Stimulated activated CD4-positive, alpha-beta T cell treated with anti-CD3 and anti-CD28 coated beads, Interleukin-2, amount 100 ng/mL, for 24 hours (primary cell): ENCODE data around the gene FOLR1.
A peak's percentile ranks its signal among the peaks of the same experiment; 100 is the strongest.

Experiments
- DNase-seq, 2 donors: peaks; one replicate each; pipeline ENCODE4 v3.0.0-alpha.2; 2020

FOLR1 gene

DNA sequence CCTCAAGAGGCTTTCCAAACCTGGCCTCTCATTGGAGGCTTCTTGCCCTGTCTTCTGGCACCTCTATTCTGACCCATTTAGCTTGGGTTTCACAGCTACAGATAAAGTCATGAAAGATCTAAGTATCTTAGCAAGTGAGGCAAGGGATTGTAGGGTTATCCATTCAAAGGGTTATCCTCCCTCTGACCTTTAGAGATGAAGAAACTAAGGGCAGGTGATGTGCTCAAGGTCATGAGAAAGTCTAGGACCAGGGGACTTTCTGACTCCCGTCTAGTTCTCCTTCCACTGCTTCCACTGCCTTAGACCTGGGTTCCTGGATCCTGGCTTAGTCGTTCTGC is 44.8 kb downstream of the FOLR1 start:
- no peak for DNase-seq

DNA sequence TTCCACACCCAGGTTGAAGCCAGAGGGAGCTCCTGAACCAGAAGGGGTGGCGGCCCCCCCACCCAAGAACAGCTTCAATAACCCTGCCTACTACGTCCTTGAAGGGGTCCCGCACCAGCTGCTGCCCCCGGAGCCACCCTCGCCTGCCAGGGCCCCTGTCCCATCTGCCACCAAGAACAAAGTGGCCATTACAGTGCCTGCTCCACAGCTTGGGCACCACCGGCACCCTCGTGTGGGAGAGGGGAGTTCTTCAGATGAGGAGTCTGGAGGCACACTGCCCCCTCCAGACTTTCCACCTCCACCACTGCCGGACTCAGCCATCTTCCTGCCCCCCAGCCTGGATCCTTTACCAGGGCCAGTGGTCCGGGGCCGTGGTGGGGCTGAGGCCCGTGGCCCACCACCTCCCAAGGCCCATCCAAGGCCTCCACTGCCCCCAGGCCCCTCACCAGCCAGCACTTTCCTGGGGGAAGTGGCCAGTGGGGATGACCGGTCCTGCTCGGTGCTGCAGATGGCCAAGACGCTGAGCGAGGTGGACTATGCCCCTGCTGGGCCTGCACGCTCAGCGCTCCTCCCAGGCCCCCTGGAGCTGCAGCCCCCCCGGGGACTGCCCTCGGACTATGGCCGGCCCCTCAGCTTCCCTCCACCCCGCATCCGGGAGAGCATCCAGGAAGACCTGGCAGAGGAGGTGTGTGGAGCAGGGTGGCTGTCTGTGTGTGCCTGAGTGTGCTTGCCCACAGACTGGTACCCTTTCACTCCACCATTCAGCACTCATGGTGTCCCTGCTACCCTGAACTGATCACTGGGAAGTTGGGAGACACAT is 45.4 kb downstream of the FOLR1 start:
- DNase-seq, result no peak

DNA sequence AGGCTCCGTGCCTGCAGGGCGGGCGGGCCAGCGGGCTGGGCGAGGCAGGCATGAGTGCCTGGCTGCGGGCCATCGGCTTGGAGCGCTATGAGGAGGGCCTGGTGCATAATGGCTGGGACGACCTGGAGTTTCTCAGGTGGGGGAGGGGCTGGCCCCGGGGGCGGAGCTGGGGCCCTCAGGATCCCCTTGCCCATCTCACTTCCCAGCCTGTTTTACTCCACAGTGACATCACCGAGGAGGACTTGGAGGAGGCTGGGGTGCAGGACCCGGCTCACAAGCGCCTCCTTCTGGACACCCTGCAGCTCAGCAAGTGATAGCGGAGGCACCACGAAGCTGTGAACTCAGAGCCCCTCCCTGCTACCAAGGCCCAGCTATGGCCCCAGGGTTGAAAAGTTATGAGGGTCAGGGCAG is 46.1 kb downstream of the FOLR1 start:
- DNase-seq, result peak; percentile 62 to 64

DNA sequence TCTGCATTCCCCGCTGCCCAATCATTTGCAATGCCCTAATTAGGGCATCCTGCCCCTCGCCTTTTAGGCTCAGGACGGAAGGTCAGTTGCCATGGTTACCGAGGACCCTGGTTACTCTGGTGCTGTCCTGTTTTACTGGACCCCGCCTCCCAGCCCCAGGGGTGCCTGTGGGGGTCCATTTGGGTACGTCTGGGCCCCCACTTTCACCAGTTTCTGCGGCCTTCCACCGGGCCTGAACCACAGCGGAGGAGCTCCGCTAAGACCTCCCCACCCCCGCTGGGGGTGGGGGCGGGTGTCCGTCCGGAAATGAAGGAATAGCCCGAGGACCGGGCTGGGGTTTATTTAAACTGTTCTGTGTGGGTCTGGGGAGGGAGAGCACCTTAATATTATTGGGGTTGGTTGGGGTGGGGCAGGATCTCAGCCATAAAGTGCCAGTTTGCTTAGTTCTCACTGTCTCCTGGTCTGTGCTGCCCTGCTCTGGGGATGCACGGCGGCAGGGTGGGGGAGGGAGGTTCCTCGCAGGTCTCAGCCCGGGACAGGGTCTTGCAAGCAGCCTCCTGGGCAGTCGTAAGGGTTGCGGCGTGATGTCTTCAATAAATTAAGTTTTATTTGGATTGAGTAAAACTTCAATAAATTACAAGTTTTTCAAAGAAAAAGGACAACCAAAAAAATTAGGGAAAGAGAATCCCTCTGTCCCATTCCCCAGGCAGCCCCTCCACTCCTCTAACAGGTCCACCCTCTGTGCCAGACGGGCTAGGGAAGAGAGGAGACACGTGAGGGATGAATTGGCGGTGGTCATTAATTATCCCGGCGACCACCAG is 46.8 kb downstream of the FOLR1 start:
- no peak for DNase-seq

DNA sequence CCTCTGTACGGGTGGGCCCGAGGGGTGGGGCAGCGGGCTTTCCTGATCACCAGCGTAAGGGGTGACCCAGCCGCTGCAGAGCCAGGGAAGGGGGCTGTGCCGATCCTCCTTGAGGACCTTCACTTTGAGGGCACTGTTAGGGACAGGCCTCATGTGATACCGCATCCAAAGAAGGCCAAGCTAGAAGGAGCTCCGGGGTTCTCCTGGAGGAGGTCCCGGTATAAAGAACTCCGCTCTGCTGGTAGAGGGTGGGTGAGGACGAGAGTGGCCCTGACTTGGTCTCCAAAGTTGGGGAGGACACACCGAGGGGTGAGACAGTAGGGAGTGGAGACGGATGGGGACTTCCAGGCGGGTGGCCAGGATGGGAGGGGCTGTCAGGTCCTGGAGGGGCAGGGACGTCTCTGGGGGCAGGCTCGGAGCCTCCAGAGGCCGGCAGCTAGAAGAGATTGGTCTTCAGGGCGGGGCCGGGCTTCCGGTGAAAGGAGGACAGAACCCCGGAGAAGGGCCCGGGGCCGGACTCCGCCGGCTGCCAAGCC is 47.4 kb downstream of the FOLR1 start:
- peak in 1 of 2 donors; percentile 29 for DNase-seq

DNA sequence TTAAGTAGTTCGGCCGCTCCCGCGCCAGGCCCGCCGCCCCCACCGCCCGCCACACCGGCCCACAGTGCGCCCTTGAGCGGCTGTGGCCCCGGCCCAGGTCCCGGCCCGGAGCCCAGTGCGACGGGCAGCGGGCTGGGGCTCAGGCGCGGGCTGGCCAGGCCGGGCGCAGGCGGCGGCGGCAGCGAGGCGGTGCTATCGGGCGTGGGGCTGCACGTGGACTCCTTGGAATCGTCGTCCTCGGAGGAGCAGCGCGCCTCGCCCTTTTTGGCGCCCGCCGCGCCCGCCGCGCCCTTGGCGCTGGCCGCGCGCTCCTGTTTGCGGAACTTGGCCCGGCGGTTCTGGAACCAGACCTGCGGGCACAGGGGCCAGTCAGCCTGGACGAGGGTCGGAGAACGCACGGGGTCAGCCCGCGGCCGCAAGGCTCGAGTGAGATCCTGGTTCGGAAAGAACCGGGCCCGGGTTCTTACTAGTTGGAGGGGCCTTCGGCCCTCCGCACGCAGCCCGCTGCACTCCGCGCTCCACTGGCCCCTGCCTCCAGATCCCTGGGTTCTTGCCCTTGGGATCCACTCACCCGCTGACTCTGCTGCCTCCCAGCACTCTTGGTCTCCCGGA is 48.0 kb downstream of the FOLR1 start:
- peak in 1 of 2 donors; percentile 35 for DNase-seq

DNA sequence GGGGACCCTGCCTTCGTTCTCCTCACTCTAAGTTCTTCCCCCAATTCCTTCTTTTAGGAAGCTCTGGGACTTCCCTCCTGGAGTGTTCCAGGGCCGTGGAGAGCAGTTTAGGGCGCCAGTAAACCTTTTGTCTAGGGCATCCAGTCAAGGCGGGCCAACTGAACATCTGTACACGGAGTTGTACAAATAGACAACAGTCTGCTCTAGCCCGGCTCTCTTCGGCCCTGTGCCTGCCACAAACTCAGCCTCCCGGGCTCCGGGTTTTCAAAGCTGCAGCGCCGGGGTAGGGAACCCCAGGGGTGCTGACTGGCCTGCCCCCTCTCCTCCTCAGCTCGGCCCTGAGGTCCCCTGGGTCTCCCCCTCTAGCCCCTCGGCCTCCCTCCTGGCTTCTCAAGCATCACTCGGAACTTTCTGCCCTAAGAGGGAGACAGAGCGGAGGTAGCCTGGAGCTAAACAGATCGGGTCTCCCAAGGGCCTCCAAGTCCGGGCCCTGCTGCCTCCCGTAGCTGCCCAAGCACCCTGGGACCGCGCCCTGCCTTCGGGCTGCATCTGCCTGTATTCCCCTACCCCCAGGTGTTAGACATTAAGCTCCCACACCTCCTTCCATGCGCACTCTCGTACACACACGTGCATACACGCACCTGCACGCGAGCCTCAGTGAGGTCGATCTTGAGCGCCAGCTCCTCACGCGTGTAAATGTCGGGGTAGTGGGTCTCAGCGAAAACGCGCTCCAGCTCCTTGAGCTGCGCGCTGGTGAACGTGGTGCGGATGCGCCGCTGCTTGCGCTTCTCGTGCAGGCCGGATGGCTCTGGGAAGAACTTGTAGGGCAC is 48.7 kb downstream of the FOLR1 start:
- DNase-seq, result no peak

DNA sequence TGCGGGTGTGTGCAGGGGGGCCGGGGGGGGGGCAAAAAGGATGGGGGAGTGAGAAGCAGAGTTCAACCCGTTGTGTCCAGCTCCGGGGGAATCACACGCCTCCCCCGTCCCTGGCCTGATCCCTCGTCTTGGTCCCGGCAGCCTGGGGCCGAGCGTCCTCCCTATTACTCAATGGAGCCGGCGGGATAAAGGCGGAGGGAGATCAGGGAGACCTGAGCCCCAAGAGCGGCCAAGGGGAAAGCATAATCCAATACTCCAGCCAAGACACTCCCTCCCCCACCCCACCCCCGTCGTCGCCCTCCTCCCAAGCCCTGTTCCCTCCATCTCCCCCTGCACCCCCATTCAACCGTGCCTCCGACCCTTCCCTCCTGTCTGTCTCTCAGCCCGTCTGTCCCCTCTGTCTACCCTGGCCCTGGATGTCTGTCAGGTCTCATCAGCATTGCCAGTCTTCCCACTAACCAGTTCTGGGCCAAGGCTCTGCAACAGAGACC is 49.4 kb downstream of the FOLR1 start:
- DNase-seq, result no peak

DNA sequence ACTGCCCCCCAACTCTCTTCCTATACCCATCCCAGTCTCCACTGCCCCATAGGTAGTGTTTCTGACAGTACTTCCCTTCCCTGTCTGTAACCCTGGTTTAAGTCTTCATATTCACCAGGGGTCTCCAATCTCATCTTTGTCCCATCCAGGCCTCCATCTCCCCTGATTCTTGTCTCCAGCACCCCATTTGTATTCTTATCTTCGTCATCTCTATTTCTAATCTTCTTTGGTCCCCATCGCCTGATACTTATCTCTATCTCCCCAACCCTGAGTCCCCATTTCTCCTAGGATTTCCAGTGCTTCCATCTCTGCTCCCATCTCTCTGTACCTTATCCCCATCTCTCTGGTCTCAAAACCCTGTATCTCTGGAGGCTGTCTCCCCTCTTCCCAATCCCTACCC is 50.2 kb downstream of the FOLR1 start:
- no peak for DNase-seq

DNA sequence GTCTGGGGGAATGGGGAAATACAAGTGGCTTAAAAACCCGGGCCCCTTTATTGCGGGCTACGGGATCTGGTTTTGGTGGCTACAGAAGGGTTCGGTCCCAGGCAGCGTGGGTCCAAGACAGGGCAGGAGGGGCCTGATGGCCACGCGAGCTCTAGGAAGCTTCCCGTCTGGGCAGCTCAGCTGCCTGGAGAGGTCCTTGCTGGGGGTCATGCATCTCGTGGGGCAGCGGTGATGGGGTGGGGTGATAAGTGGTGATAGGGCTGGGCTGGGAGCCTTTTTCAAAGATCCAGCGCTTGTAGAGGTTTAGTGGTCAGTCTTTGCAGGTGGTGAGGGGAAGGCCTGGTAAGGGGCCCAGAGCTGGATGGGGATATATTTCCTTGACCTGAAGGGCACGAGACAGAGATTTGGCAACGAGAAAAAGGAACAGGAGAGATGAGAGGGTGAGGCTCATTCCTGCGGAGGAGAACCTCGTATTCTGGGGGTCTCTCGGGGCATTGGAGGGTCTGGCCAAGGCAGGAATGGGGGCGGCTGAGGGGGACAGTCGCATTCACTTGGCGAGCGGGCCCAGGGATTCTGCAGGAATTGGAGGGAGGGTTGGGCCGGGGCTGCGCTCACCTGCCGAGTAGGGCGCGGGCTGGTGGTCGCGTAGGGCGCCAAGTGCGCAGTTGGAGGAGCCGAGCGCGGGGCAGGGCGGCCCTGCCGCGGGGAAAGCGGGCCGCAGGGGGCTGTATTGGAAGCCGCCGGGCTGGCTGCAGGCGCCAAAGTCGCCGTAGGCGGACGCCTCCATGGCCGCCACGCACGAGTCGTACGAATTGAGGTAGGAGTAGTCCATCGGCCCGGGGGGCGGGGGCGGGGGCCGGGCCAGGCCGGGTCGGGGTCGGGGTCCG is 51.5 kb downstream of the FOLR1 start:
- no peak for DNase-seq

DNA sequence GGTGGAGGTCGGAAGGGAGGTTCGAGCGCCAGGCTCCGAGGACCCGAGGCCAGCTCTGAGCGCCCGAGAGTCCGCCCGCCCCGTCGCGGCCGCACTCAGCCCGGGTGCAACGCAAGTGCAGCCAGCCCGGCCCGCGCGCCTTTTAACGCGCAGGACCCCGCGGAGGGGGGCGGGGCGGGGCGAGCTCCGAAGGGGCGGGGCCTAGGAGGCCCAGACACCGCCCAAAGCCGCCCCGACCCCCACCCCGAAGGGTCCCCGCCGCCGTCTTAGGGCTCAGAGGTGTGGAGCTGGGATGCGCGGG is 52.1 kb downstream of the FOLR1 start, which contains the start of gene PHOX2A:
Gene PHOX2A (minus strand): TSS at position 117 of the 301 bp plus-strand sequence. CDS start 172 bp downstream, outside the sequence.
- no peak for DNase-seq

DNA sequence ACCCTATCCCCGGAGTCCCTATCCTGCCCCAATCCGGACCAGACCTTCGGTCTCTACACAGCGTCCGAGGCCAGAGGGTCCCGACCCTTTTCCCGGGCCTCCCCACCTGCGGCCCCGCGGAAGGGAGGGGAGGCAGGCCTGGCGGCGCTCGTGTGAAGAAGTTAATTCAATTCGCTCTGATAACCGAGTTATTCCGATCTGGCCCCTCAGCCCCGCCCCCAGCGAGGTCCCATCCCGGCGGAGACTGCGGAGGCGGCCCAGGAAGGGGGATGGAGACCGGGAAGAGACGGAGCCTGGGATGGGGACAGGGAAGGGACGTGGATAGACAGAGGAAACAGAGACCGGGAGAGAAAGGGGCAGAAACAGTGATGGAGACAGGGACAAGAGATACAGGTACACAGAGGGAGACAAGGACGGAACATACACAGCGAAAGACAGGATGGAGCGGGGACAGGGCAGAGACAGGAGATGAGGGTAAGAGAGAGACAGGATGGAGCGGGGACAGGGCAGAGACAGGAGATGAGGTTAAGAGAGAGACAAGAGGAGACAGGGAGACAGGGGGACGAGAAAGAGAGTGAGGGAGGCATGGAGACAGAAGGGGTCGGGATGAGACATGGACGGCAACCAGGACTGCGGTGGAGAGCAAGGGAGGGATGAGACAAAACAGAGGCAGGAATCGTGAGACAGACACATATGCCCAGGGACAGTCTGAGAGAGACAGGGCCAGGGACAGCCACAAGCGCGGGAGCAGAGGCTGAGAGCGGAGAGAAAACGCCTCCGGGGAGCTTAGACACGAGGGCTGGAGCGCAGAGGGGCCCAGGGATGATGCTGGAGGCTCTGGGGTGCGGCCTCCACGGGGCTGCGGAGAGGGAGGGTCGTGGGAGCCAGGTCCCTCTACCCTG is 52.7 kb downstream of the FOLR1 start:
- DNase-seq, result no peak

DNA sequence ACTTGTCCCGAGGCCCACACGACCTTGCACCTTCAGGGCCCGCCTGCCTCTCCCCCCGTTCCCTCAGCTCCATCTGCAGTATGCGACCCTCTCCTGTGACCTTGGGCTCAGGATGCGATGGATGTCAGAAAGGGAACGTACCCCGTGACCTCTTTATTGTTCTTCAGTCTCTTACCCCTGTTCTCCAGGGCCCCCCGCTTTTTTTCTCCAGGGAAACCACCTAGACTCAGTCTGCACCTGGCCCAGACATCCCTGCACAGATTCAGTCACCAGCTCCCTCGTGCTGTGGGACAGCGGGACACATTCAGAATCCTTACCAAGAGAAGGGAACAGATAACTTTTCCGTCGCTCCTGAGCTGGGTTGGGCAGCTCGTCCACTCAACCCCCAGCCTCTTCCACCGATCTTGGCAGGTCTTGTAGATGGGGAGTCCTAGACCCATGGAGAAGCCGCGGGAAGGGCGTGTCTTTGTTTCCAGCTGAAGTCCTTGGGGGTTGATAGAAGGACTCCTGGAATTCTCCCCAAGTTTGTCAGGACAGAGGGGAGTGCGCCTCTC is 53.4 kb downstream of the FOLR1 start:
- DNase-seq, result no peak
